ENCODE results near the gene YAP1. TPM values are rescaled to one million over a fixed set of nuclear protein-coding genes. Genes with fewer than 3 reads are reported as not detected.

The YAP1 gene
- total RNA-seq, 2 experiments from 2014 or later = not detected

- ChIA-PET POLR2A (no interaction called here), CTCF (ENCODE audit: unreplicated experiment) (no interaction called here)
- no peak overlapping the region for H2AFZ ChIP-seq (ENCODE audit: low read length)
- H3K9me3 ChIP-seq (ENCODE audit: low read length) = no peaks in the 10 kb centered on the region
- H3K4me2 ChIP-seq (ENCODE audit: low read length) = no peak overlapping the region
- H3K4me3 ChIP-seq (ENCODE audit: low read depth, low read length, poor library complexity, severe bottlenecking) = no peak overlapping the region
- H3K27ac ChIP-seq (ENCODE audit: low read depth, low read length, poor library complexity, severe bottlenecking) = no peak overlapping the region
- no peaks in the 10 kb centered on the region for H3K79me2 ChIP-seq (ENCODE audit: insufficient read depth, low read depth, low read length)
- H3K9me2 ChIP-seq (ENCODE audit: insufficient read depth, low read length) = no peaks in the 10 kb centered on the region
- TF ChIP-seq, protein P1, sequence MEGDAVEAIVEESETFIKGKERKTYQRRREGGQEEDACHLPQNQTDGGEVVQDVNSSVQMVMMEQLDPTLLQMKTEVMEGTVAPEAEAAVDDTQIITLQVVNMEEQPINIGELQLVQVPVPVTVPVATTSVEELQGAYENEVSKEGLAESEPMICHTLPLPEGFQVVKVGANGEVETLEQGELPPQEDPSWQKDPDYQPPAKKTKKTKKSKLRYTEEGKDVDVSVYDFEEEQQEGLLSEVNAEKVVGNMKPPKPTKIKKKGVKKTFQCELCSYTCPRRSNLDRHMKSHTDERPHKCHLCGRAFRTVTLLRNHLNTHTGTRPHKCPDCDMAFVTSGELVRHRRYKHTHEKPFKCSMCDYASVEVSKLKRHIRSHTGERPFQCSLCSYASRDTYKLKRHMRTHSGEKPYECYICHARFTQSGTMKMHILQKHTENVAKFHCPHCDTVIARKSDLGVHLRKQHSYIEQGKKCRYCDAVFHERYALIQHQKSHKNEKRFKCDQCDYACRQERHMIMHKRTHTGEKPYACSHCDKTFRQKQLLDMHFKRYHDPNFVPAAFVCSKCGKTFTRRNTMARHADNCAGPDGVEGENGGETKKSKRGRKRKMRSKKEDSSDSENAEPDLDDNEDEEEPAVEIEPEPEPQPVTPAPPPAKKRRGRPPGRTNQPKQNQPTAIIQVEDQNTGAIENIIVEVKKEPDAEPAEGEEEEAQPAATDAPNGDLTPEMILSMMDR (conservative IDR thresholded peaks at IDR 0.05; ENCODE audit: low read length) = no peak
- no peak for TF ChIP-seq EZH2phosphoT487 (IDR thresholded peaks at IDR 0.05; ENCODE audit: borderline replicate concordance, low read depth, low read length)
- no TSS peak for BruUV-seq (replicated peaks)
- H4K20me1 ChIP-seq (ENCODE audit: insufficient read depth, low read length) = no peaks in the 10 kb centered on the region
- intact Hi-C loops (cut with micrococcal nuclease; ENCODE audit: unreplicated experiment) = no loop called here
- no peaks in the 10 kb centered on the region for H3K36me3 ChIP-seq (ENCODE audit: insufficient read depth, low read length)
- no peak for DNase-seq (ENCODE audit: low spot score)
- H3K4me1 ChIP-seq (ENCODE audit: insufficient read depth, low read length, poor library complexity, severe bottlenecking) = no peaks in the 10 kb centered on the region
These were observed 166.1 kb downstream of the YAP1 start for GRCh38 chr11:102276362-102276761.

DNA sequence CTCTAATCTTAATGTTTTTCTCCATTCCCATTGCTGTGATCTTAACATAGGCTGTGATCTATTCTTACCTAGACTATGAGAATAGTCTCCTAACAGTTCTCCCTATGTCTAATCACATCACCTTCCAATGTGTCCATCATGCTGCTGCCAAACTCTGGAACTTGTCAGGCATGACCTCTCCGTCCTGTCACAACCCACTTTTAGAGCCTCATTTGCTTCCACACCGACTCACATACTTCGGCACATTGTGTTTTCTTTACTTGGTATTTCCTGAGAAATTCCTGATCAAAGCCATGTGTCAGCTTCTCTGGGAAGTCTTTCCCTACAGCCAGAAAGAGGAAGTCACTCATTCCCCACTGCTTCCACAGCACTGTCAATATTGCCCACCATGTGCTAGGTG is 166.5 kb downstream of the YAP1 start:
- POLR2A ChIA-PET = no interaction called here

DNA sequence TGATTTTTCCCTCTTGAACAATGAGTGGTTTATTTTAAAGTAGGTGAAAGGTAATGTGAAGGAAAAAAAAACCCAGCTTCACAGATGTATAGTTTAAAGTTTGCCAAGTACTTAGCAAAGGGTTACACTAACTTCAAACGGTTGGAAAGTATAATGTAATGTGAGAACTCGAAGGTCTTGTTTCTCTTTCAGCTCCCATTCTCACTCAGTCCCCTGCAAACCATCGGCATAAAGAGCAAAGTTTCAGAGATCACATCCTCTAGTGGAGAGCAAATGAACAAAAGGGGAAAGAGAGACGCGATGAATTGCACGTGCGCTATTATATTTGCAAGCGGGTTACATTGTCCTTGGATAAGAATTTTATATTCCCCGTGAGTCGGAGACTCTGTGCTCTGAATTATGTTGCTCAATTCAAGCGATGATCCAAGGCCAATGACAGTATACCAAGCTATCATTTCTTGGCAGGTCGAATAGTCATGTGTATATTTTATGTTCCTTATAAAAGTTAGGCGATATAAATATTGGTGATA is 169.5 kb downstream of the YAP1 start:
- ChIA-PET CTCF (ENCODE audit: unreplicated experiment) (no interaction called here), POLR2A (interaction anchor here (0.8 to 1.4 kb wide), 4 partner anchors 10 to 279 kb away, joined by 3 to 9 read pairs (median 5); no protein-coding TSS in a partner anchor)
- Histone ChIP-seq H3K4me1 (ENCODE audit: insufficient read depth, low read length, poor library complexity, severe bottlenecking) (no peaks in the 10 kb centered on the region), H3K9me3 (ENCODE audit: low read length) (no peaks in the 10 kb centered on the region), H3K36me3 (ENCODE audit: insufficient read depth, low read length) (no peaks in the 10 kb centered on the region), H3K27ac (ENCODE audit: low read depth, low read length, poor library complexity, severe bottlenecking) (no peak overlapping the region), H3K9me2 (ENCODE audit: insufficient read depth, low read length) (no peaks in the 10 kb centered on the region), H3K79me2 (ENCODE audit: insufficient read depth, low read depth, low read length) (no peaks in the 10 kb centered on the region), H3K4me2 (ENCODE audit: low read length) (peak overlapping the region; percentile 2; the same call in 1 of the 2 replicates), H2AFZ (ENCODE audit: low read length) (peak overlapping the region; percentile 35; the same call in 1 of the 2 replicates), H3K4me3 (ENCODE audit: low read depth, low read length, poor library complexity, severe bottlenecking) (no peak overlapping the region), H4K20me1 (ENCODE audit: insufficient read depth, low read length) (no peaks in the 10 kb centered on the region)
- DNase-seq (ENCODE audit: low spot score) = no peak
- intact Hi-C loops (cut with micrococcal nuclease; ENCODE audit: unreplicated experiment) = loop anchor here (10.0 kb wide), 1 partner anchor 365 kb away; the partner anchor contains the start of genes ANGPTL5 and CEP126
- TF ChIP-seq, protein P1 (conservative IDR thresholded peaks at IDR 0.05; ENCODE audit: low read length) = no peak
- no peak for TF ChIP-seq EZH2phosphoT487 (IDR thresholded peaks at IDR 0.05; ENCODE audit: borderline replicate concordance, low read depth, low read length)
- no TSS peak for BruUV-seq (replicated peaks)

More for the DNA sequence above, 166.5 kb downstream of the YAP1 start:
- CTCF ChIA-PET (ENCODE audit: unreplicated experiment) = no interaction called here
- Histone ChIP-seq H3K4me2 (ENCODE audit: low read length) (no peak overlapping the region), H2AFZ (ENCODE audit: low read length) (no peak overlapping the region), H3K79me2 (ENCODE audit: insufficient read depth, low read depth, low read length) (no peaks in the 10 kb centered on the region), H3K27ac (ENCODE audit: low read depth, low read length, poor library complexity, severe bottlenecking) (no peak overlapping the region), H3K4me3 (ENCODE audit: low read depth, low read length, poor library complexity, severe bottlenecking) (no peak overlapping the region), H3K9me2 (ENCODE audit: insufficient read depth, low read length) (no peaks in the 10 kb centered on the region), H3K9me3 (ENCODE audit: low read length) (no peaks in the 10 kb centered on the region), H3K36me3 (ENCODE audit: insufficient read depth, low read length) (no peaks in the 10 kb centered on the region), H4K20me1 (ENCODE audit: insufficient read depth, low read length) (no peaks in the 10 kb centered on the region), H3K4me1 (ENCODE audit: insufficient read depth, low read length, poor library complexity, severe bottlenecking) (no peaks in the 10 kb centered on the region)
- TF ChIP-seq EZH2phosphoT487 (IDR thresholded peaks at IDR 0.05; ENCODE audit: borderline replicate concordance, low read depth, low read length) = no peak
- TF ChIP-seq, protein P1 (conservative IDR thresholded peaks at IDR 0.05; ENCODE audit: low read length) = no peak
- BruUV-seq (replicated peaks) = no TSS peak
- intact Hi-C loops (cut with micrococcal nuclease; ENCODE audit: unreplicated experiment) = no loop called here
- DNase-seq (ENCODE audit: low spot score) = no peak

Data from OCI-LY7 (cell line).